WTC11 (cell line): ENCODE measurements around the gene PITPNM3. TPM values are rescaled to one million over a fixed set of nuclear protein-coding genes. Genes with fewer than 3 reads are reported as not detected.

Source experiments
- ATAC-seq: fragments of 200-7000 bp; cut with Tn5 transposase; 2 replicates; pipeline ENCODE4 v1.10.0; 2021; ENCODE audit warnings: mild to moderate bottlenecking, moderate library complexity
- CTCF ChIA-PET: fragments of 300-600 bp; sonication (Branson Sonifier 250); formaldehyde crosslinking; loops from one replicate; lab custom pipeline; 2021; ENCODE audit warnings: antibody characterized with exemption; lab: Charles Lee
- POLR2A ChIA-PET: fragments of 350-600 bp; sonication (Branson Sonifier 250); formaldehyde crosslinking; loops from one replicate; lab custom pipeline; 2021; ENCODE audit warnings: antibody characterized with exemption; lab: Charles Lee
- DNase-seq: peaks from one replicate; pipeline ENCODE4 v3.0.0; 2021; ENCODE audit warnings: low spot score
- H3K27ac Mint-ChIP-seq: 2 replicates; pipeline ENCODE4 v1.8.0; 2021; ENCODE audit warnings: mixed read lengths
- H3K27me3 Mint-ChIP-seq: 2 replicates; pipeline ENCODE4 v1.8.0; 2021; ENCODE audit warnings: low read depth, mild to moderate bottlenecking, moderate library complexity, mixed read lengths
- H3K36me3 Mint-ChIP-seq: 2 replicates; pipeline ENCODE4 v1.8.0; 2021; ENCODE audit warnings: mixed read lengths
- H3K4me1 Mint-ChIP-seq: 2 replicates; pipeline ENCODE4 v1.8.0; 2022; ENCODE audit warnings: mixed read lengths
- H3K4me3 Mint-ChIP-seq: 2 replicates; pipeline ENCODE4 v1.8.0; 2021; ENCODE audit warnings: mild to moderate bottlenecking, moderate library complexity, mixed read lengths
- H3K9me3 Mint-ChIP-seq: 2 replicates; pipeline ENCODE4 v1.8.0; 2021; ENCODE audit warnings: mixed read lengths
- CREM ChIP-seq: sonication (generic); formaldehyde crosslinking; IDR thresholded peaks from 2 replicates; pipeline ENCODE4 v1.8.1; 2022; ENCODE audit warnings: mild to moderate bottlenecking, missing genetic modification reagents, moderate library complexity
- FOXJ3 ChIP-seq: sonication (generic); formaldehyde crosslinking; IDR thresholded peaks from 2 replicates; pipeline ENCODE4 v1.9.0; 2021; ENCODE audit warnings: missing genetic modification reagents, mild to moderate bottlenecking, borderline replicate concordance
- KAT7 ChIP-seq: sonication (generic); formaldehyde crosslinking; IDR thresholded peaks from 2 replicates; pipeline ENCODE4 v1.8.1; 2023; ENCODE audit warnings: missing genetic modification reagents, mild to moderate bottlenecking, borderline replicate concordance
- NR2C2 ChIP-seq: sonication (generic); formaldehyde crosslinking; IDR thresholded peaks from 2 replicates; pipeline ENCODE4 v1.8.0; 2022; ENCODE audit warnings: mild to moderate bottlenecking, missing genetic modification reagents
- SP1 ChIP-seq: sonication (generic); formaldehyde crosslinking; conservative IDR thresholded peaks from 2 replicates; pipeline ENCODE4 v1.8.1; 2022; ENCODE audit warnings: missing genetic modification reagents
- TEAD1 ChIP-seq: sonication (generic); formaldehyde crosslinking; IDR thresholded peaks from 2 replicates; pipeline ENCODE4 v1.8.0; 2022; ENCODE audit warnings: mild to moderate bottlenecking, missing genetic modification reagents
- TP53 ChIP-seq: sonication (generic); formaldehyde crosslinking; IDR thresholded peaks from 2 replicates; pipeline ENCODE4 v1.8.1; 2023; ENCODE audit warnings: mild to moderate bottlenecking, missing genetic modification reagents
- ZBTB21 ChIP-seq: sonication (generic); formaldehyde crosslinking; IDR thresholded peaks from 2 replicates; pipeline ENCODE4 v1.8.1; 2023; ENCODE audit warnings: mild to moderate bottlenecking, missing genetic modification reagents, borderline replicate concordance
- ZNF219 ChIP-seq: sonication (generic); formaldehyde crosslinking; IDR thresholded peaks from 2 replicates; pipeline ENCODE4 v1.8.0; 2023; ENCODE audit warnings: missing genetic modification reagents, mild to moderate bottlenecking, borderline replicate concordance
- ZNF232 ChIP-seq: sonication (generic); formaldehyde crosslinking; IDR thresholded peaks from 2 replicates; pipeline ENCODE4 v1.8.0; 2022; ENCODE audit warnings: mild to moderate bottlenecking, missing genetic modification reagents
- total RNA-seq: library from RNA; stranded (reverse); gene quantifications from 3 replicates; pipeline ENCODE4 v1.2.3, GENCODE V29; 2021
- TF ChIP-seq, protein P1 (sequence below): sonication (generic); formaldehyde crosslinking; IDR thresholded peaks from 2 replicates; pipeline ENCODE4 v1.8.1; 2023; ENCODE audit warnings: mild to moderate bottlenecking, moderate library complexity, missing genetic modification reagents
- TF ChIP-seq, protein P2 (sequence below): sonication (generic); formaldehyde crosslinking; IDR thresholded peaks from 2 replicates; pipeline ENCODE4 v1.8.1; 2022; ENCODE audit warnings: mild to moderate bottlenecking, moderate library complexity, missing genetic modification reagents
- TF ChIP-seq, protein P3 (sequence below): fragments of 250-450 bp; sonication (Bioruptor Pico); IDR thresholded peaks from 2 replicates; pipeline ENCODE4 v2.1.2; 2022; ENCODE audit warnings: mild to moderate bottlenecking, moderate library complexity
- TF ChIP-seq, protein P4 (sequence below): fragments of 200-600 bp; IDR thresholded peaks from 2 replicates; pipeline ENCODE4 v1.8.0; 2022; ENCODE audit warnings: antibody characterized with exemption
- TF ChIP-seq, protein P5 (sequence below): sonication (generic); formaldehyde crosslinking; IDR thresholded peaks from 2 replicates; pipeline ENCODE4 v1.8.1; 2023; ENCODE audit warnings: mild to moderate bottlenecking, missing genetic modification reagents, borderline replicate concordance

The PITPNM3 gene
- total RNA-seq, 1 experiment from 2014 or later, result 2.8 TPM

DNA sequence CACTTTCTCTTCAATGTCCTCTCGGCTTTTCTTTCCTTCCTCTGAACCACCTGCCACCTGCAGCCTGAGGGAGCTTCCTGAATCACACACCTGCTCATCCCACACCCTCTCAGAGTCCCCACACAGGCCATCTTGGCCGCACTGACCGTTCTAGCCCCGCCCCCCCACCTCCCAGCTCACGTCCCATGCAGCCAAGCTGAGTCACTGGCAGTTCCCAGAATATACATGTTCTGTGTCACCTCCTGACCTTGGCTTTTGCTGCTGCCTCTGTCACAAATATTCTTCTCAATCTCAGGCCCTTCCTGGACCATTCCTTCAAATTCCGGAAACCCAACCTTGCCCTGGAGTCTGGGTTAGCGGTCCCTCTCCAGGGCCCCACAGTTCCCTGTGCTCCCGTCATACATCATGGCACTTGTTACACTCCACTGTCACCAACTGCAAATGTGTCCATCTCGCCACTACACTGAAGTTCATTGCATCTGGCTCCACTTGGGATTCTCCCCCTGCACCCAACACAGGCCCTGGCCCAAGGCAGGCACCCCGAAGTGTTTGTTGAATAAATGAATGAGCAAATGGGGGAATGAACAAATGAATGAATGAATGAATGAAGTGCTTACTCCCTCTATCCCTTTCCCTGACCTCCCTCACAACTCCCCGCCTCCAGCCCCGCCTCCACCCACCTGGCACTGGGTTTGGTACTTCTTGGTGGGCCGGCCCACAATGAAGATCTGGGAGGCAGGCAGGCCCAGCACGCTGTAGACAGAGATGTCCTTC, 99.3 kb downstream of the PITPNM3 start (continued):
- TF ChIP-seq, protein P1, sequence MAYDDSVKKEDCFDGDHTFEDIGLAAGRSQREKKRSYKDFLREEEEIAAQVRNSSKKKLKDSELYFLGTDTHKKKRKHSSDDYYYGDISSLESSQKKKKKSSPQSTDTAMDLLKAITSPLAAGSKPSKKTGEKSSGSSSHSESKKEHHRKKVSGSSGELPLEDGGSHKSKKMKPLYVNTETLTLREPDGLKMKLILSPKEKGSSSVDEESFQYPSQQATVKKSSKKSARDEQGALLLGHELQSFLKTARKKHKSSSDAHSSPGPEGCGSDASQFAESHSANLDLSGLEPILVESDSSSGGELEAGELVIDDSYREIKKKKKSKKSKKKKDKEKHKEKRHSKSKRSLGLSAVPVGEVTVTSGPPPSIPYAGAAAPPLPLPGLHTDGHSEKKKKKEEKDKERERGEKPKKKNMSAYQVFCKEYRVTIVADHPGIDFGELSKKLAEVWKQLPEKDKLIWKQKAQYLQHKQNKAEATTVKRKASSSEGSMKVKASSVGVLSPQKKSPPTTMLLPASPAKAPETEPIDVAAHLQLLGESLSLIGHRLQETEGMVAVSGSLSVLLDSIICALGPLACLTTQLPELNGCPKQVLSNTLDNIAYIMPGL (CRISPR knock-in tag), result no peak
- TF ChIP-seq CREM, result no peak
- TF ChIP-seq, protein P2, sequence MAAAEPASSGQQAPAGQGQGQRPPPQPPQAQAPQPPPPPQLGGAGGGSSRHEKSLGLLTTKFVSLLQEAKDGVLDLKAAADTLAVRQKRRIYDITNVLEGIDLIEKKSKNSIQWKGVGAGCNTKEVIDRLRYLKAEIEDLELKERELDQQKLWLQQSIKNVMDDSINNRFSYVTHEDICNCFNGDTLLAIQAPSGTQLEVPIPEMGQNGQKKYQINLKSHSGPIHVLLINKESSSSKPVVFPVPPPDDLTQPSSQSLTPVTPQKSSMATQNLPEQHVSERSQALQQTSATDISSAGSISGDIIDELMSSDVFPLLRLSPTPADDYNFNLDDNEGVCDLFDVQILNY, result no peak

DNA sequence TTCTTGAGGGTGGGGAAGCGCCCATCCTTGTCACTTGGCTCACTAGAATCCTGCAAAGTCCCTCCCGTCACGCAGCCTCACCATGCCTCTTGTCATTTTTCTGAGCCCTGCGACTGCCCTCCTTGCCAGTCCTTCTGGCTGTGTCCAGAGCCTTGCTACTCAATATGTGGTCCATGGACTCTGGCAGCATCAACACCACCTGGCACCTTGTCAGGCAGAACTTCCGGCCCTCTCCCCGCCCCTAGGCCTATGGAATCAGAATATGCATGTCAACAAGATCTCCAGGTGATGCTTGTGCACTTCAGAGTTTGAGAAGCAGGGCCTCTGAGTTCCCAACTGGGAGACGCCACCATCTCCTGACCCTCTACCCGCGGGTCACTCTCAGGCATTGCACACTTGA, 100.0 kb downstream of the PITPNM3 start:
- ChIA-PET CTCF (interaction anchor here (0.7 kb wide), 1 partner anchor 70 kb away, joined by 3 read pairs; no protein-coding TSS in a partner anchor), POLR2A (no interaction called here)
- ATAC-seq, result no peak
- Mint-ChIP-seq H3K4me3 (peak overlapping the region; percentile 4; the same call in 1 of the 2 replicates), H3K4me1 (peaks cover 42% of the 10 kb centered on the region), H3K36me3 (no peaks in the 10 kb centered on the region), H3K27me3 (no peaks in the 10 kb centered on the region; the same call in 1 of the 2 replicates), H3K9me3 (no peaks in the 10 kb centered on the region), H3K27ac (no peak overlapping the region)
- no peak for DNase-seq
- TF ChIP-seq TEAD1 (no peak), SP1 (CRISPR knock-in tag) (no peak), FOXJ3 (CRISPR knock-in tag) (no peak), TP53 (no peak), NR2C2 (CRISPR knock-in tag) (no peak), ZNF232 (CRISPR knock-in tag) (no peak), ZBTB21 (CRISPR knock-in tag) (no peak), ZNF219 (CRISPR knock-in tag) (no peak), KAT7 (CRISPR knock-in tag) (no peak)
- TF ChIP-seq, protein P3, sequence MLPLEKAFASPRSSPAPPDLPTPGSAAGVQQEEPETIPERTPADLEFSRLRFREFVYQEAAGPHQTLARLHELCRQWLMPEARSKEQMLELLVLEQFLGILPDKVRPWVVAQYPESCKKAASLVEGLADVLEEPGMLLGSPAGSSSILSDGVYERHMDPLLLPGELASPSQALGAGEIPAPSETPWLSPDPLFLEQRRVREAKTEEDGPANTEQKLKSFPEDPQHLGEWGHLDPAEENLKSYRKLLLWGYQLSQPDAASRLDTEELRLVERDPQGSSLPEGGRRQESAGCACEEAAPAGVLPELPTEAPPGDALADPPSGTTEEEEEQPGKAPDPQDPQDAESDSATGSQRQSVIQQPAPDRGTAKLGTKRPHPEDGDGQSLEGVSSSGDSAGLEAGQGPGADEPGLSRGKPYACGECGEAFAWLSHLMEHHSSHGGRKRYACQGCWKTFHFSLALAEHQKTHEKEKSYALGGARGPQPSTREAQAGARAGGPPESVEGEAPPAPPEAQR (CRISPR knock-in tag), result no peak
- TF ChIP-seq, protein P4, sequence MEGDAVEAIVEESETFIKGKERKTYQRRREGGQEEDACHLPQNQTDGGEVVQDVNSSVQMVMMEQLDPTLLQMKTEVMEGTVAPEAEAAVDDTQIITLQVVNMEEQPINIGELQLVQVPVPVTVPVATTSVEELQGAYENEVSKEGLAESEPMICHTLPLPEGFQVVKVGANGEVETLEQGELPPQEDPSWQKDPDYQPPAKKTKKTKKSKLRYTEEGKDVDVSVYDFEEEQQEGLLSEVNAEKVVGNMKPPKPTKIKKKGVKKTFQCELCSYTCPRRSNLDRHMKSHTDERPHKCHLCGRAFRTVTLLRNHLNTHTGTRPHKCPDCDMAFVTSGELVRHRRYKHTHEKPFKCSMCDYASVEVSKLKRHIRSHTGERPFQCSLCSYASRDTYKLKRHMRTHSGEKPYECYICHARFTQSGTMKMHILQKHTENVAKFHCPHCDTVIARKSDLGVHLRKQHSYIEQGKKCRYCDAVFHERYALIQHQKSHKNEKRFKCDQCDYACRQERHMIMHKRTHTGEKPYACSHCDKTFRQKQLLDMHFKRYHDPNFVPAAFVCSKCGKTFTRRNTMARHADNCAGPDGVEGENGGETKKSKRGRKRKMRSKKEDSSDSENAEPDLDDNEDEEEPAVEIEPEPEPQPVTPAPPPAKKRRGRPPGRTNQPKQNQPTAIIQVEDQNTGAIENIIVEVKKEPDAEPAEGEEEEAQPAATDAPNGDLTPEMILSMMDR, result no peak
- TF ChIP-seq, protein P5, sequence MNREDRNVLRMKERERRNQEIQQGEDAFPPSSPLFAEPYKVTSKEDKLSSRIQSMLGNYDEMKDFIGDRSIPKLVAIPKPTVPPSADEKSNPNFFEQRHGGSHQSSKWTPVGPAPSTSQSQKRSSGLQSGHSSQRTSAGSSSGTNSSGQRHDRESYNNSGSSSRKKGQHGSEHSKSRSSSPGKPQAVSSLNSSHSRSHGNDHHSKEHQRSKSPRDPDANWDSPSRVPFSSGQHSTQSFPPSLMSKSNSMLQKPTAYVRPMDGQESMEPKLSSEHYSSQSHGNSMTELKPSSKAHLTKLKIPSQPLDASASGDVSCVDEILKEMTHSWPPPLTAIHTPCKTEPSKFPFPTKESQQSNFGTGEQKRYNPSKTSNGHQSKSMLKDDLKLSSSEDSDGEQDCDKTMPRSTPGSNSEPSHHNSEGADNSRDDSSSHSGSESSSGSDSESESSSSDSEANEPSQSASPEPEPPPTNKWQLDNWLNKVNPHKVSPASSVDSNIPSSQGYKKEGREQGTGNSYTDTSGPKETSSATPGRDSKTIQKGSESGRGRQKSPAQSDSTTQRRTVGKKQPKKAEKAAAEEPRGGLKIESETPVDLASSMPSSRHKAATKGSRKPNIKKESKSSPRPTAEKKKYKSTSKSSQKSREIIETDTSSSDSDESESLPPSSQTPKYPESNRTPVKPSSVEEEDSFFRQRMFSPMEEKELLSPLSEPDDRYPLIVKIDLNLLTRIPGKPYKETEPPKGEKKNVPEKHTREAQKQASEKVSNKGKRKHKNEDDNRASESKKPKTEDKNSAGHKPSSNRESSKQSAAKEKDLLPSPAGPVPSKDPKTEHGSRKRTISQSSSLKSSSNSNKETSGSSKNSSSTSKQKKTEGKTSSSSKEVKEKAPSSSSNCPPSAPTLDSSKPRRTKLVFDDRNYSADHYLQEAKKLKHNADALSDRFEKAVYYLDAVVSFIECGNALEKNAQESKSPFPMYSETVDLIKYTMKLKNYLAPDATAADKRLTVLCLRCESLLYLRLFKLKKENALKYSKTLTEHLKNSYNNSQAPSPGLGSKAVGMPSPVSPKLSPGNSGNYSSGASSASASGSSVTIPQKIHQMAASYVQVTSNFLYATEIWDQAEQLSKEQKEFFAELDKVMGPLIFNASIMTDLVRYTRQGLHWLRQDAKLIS (CRISPR knock-in tag), result no peak
